Right cardiac atrium (tissue), 5 donors: ENCODE measurements around the gene DDX28. TPM values are rescaled to one million over a fixed set of nuclear protein-coding genes. Genes with fewer than 3 reads are reported as not detected.
A peak's percentile ranks its signal among the peaks of the same experiment; 100 is the strongest.
"Not testable (repeated sequence)": the region's sequence is repeated elsewhere in the genome, so short reads cannot be mapped to it uniquely, and the experiment has no call there.

Experiments used
- ATAC-seq, 2 donors: fragments of 200-7000 bp; cut with Tn5 transposase; one replicate each; pipeline versions ENCODE4 v1.8.0 to v1.9.1; 2020; ENCODE audit warnings: moderate library complexity in 2 of 2, mild to moderate bottlenecking in 1 of 2
- DNase-seq, 3 donors: peaks; one replicate each; pipeline ENCODE4 v3.0.0-alpha.2; 2020
- H3K27ac ChIP-seq: one replicate; pipeline ENCODE4 v1.5.1; 2013; ENCODE audit warnings: mild to moderate bottlenecking, low read length, control low read depth, moderate library complexity
- H3K27me3 ChIP-seq: one replicate; pipeline ENCODE4 v1.6.1; 2013; ENCODE audit not compliant: control insufficient read depth, insufficient read depth
- H3K4me1 ChIP-seq: one replicate; pipeline ENCODE4 v1.6.1; 2013; ENCODE audit warnings: low read length; ENCODE audit not compliant: control insufficient read depth, insufficient read depth
- H3K4me3 ChIP-seq: one replicate; pipeline ENCODE4 v1.5.1; 2013; ENCODE audit warnings: low read length, control low read depth
- H3K9me3 ChIP-seq: one replicate; pipeline ENCODE4 v1.6.1; 2013; ENCODE audit warnings: low read length; ENCODE audit not compliant: control insufficient read depth
- WGBS: extraction: QIAGEN DNeasy Blood & Tissue Kit; methylation state at CpG from one replicate; pipeline ENCODE4 v1.1.7; 2013; 5-methylcytosine and 5-hydroxymethylcytosine counted together
- intact Hi-C, 4 donors: fragments of 100-400 bp; cut with DNase I; formaldehyde crosslinking; loops; one replicate each; pipeline versions ENCODE4 v1.11.0 to v1.14.0; 2022 to 2023
- polyA plus RNA-seq: library from polyadenylated mRNA; stranded (reverse); fragments of 200-250 nt; gene quantifications from one replicate; pipeline ENCODE4 v1.2.3, GENCODE V29; 2013
- total RNA-seq, 4 donors: library from RNA; stranded (reverse); fragmentation: NEBNext Ultra II Directional; extraction: Animal tissue kit (Norgen Biotek cat#: 25700); gene quantifications; one replicate each; pipeline ENCODE4 v1.2.1, GENCODE V29; 2021
- donor health status: healthy with polysubstance abuse.
- donor health status: DM: no; HTN: yes; CAD: no.
- donor health status: DM: no; HTN: no; CAD: no.
- donor health status: DM: no; HTN: yes; CAD: no; lungs with severe emphysema.
- donor health status: DM: yes; HTN: yes; CAD: no.

DDX28 gene
- total and polyA plus RNA-seq, 5 donors = 6.7 to 8.4 (median 7.7) TPM

GRCh38 chr16:67998231-67998778 lies 24.7 kb downstream of the DDX28 start:
- H3K4me1 ChIP-seq, H3K27me3 ChIP-seq, ATAC-seq, H3K27ac ChIP-seq, H3K9me3 ChIP-seq, H3K4me3 ChIP-seq: not testable (repeated sequence)
- DNase-seq = peak in 1 of 3 donors; percentile 55
- intact Hi-C loops = loop anchor here in 2 of 4 donors (10.0 kb wide), 2 partner anchors 226 to 236 kb away; partner anchors contain the start of gene ESRP2 (in 1 of the 2)
- 94% methylated on average over 36 of the region's 36 CpGs for WGBS

- Histone ChIP-seq H3K27me3 (no peaks in the 10 kb centered on the region), H3K27ac (no peak overlapping the region), H3K4me1 (peaks cover 4% of the 10 kb centered on the region), H3K4me3 (no peak overlapping the region), H3K9me3 (no peaks in the 10 kb centered on the region)
- ATAC-seq = no peak
- intact Hi-C loops = loop anchor here in 2 of 4 donors (10.0 kb wide), 2 partner anchors 228 to 238 kb away; partner anchors contain the start of gene ESRP2 (in 1 of the 2)
- DNase-seq = no peak
- WGBS = 95% methylated on average over 5 of the region's 5 CpGs
Observed at GRCh38 chr16:67996666-67997065, 26.4 kb downstream of the DDX28 start.

GRCh38 chr16:67995423-67995822 lies 27.6 kb downstream of the DDX28 start:
- no peak overlapping the region for H3K4me3 ChIP-seq
- no peaks in the 10 kb centered on the region for H3K9me3 ChIP-seq
- H3K27ac ChIP-seq = no peak overlapping the region
- H3K27me3 ChIP-seq = no peaks in the 10 kb centered on the region
- DNase-seq = no peak
- intact Hi-C loops = loop anchor here in 2 of 4 donors (10.0 kb wide), 2 partner anchors 229 to 239 kb away; partner anchors contain the start of gene ESRP2 (in 1 of the 2)
- 83% methylated on average over 5 of the region's 5 CpGs for WGBS
- peaks cover 4% of the 10 kb centered on the region for H3K4me1 ChIP-seq
- no peak for ATAC-seq

- H3K27ac ChIP-seq = peak overlapping the region; percentile 16
- not testable (repeated sequence) for H3K27me3 ChIP-seq, DNase-seq, H3K4me3 ChIP-seq, H3K9me3 ChIP-seq, H3K4me1 ChIP-seq, ATAC-seq
- WGBS = 54% methylated on average over 5 of the region's 6 CpGs
- intact Hi-C loops = loop anchor here in 2 of 4 donors (10.0 kb wide), 2 partner anchors 231 to 241 kb away; partner anchors contain the start of gene ESRP2 (in 1 of the 2)
Observed at GRCh38 chr16:67994040-67994408, 29.0 kb downstream of the DDX28 start.

- Histone ChIP-seq H3K4me3 (peak overlapping the region; percentile 31), H3K27me3 (no peaks in the 10 kb centered on the region), H3K9me3 (no peaks in the 10 kb centered on the region), H3K4me1 (peaks cover 4% of the 10 kb centered on the region), H3K27ac (peak overlapping the region; percentile 16)
- whole genome bisulfite sequencing = 9% methylated on average over 39 of the region's 39 CpGs
- intact Hi-C loops = loop anchor here in 3 of 4 donors (2.0 to 10.0 kb wide), 4 partner anchors 71 to 241 kb away; partner anchors contain the start of gene ESRP2 (in 1 of the 3)
- ATAC-seq (peak; percentile 93), DNase-seq (peak; percentile 88 to 96 (median 94))
Observed at GRCh38 chr16:67993207-67994039, 29.6 kb downstream of the DDX28 start.

GRCh38 chr16:67992661-67993206 lies 30.3 kb downstream of the DDX28 start:
- H3K27me3 ChIP-seq = no peaks in the 10 kb centered on the region
- ATAC-seq = peak; percentile 13 to 24
- H3K4me1 ChIP-seq = peaks cover 4% of the 10 kb centered on the region
- DNase-seq = no peak
- H3K27ac ChIP-seq = no peak overlapping the region
- no peak overlapping the region for H3K4me3 ChIP-seq
- WGBS = 77% methylated on average over 20 of the region's 20 CpGs
- intact Hi-C loops = loop anchor here in 3 of 4 donors (2.0 to 10.0 kb wide), 4 partner anchors 72 to 242 kb away; partner anchors contain the start of gene ESRP2 (in 1 of the 3)
- no peaks in the 10 kb centered on the region for H3K9me3 ChIP-seq

GRCh38 chr16:67990018-67990386 lies 33.0 kb downstream of the DDX28 start:
- intact Hi-C loops = loop anchor here in 2 of 4 donors (10.0 kb wide), 2 partner anchors 235 to 245 kb away; partner anchors contain the start of gene ESRP2 (in 1 of the 2)
- Histone ChIP-seq H3K27me3 (no peaks in the 10 kb centered on the region), H3K4me3 (no peak overlapping the region), H3K27ac (no peak overlapping the region), H3K4me1 (peaks cover 5% of the 10 kb centered on the region), H3K9me3 (no peaks in the 10 kb centered on the region)
- peak in 1 of 3 donors; percentile 17 for DNase-seq
- 75% methylated on average over 6 of the region's 6 CpGs for WGBS
- ATAC-seq = no peak

- Histone ChIP-seq H3K27me3 (no peaks in the 10 kb centered on the region), H3K9me3 (no peaks in the 10 kb centered on the region), H3K27ac (no peak overlapping the region), H3K4me3 (no peak overlapping the region), H3K4me1 (peaks cover 8% of the 10 kb centered on the region)
- whole genome bisulfite sequencing = 81% methylated on average over 8 of the region's 8 CpGs
- DNase-seq (peak in 1 of 3 donors; percentile 0), ATAC-seq (no peak)
- intact Hi-C loops = loop anchor here in 2 of 4 donors (10.0 kb wide), 3 partner anchors 55 to 245 kb away; partner anchors contain the start of gene ESRP2 (in 1 of the 2)
Observed at GRCh38 chr16:67989322-67990017, 33.6 kb downstream of the DDX28 start.

- Histone ChIP-seq H3K4me3 (no peak overlapping the region), H3K27ac (no peak overlapping the region), H3K27me3 (no peaks in the 10 kb centered on the region), H3K4me1 (peaks cover 5% of the 10 kb centered on the region), H3K9me3 (no peaks in the 10 kb centered on the region)
- ATAC-seq = no peak
- intact Hi-C loops = loop anchor here in 1 of 4 donors (10.0 kb wide), 1 partner anchor 56 kb away; no protein-coding TSS in a partner anchor
- no peak for DNase-seq
- WGBS = 80% methylated on average over 3 of the region's 3 CpGs
Observed at GRCh38 chr16:67988675-67989074, 34.4 kb downstream of the DDX28 start.

- H3K9me3 ChIP-seq = no peaks in the 10 kb centered on the region
- peak overlapping the region; percentile 9 for H3K27ac ChIP-seq
- H3K4me3 ChIP-seq = no peak overlapping the region
- ATAC-seq = peak; percentile 68 to 78
- H3K27me3 ChIP-seq = no peaks in the 10 kb centered on the region
- DNase-seq = peak; percentile 47 to 65 (median 58)
- 55% methylated on average over 11 of the region's 11 CpGs for WGBS
- intact Hi-C loops = loop anchor here in 1 of 4 donors (10.0 kb wide), 1 partner anchor 57 kb away; no protein-coding TSS in a partner anchor
- peaks cover 4% of the 10 kb centered on the region for H3K4me1 ChIP-seq
Observed at GRCh38 chr16:67987460-67988160, 35.4 kb downstream of the DDX28 start.
